ENCODE data around the gene VWA2.
"Not testable (repeated sequence)": the region's sequence is repeated elsewhere in the genome, so short reads cannot be mapped to it uniquely, and the experiment has no call there.

GRCh38 chr10:114333441-114333840 is 94.4 kb downstream of the VWA2 start:
- not testable (repeated sequence) for TF ChIP-seq CTCF, POLR2A (IDR thresholded peaks at IDR 0.05)

All from esophagus squamous epithelium (tissue), 4 donors.